NCI-H526 treated with DMSO at 0.1 percent for 48 hours (cell line): ENCODE measurements around the gene TMEM18.

ENCODE experiments used
- DNase-seq: peaks from one replicate; lab custom pipeline; 2025; lab: John Stamatoyannopoulos, UW

TMEM18 gene

GRCh38 chr2:618005-618404 lies 59.2 kb downstream of the TMEM18 start:
- DNase-seq = no peak
